Sigmoid colon (tissue), 4 donors: ENCODE results near the gene ATXN1.

Source experiments
- EP300 ChIP-seq, 4 donors: sonication (generic); formaldehyde crosslinking; IDR thresholded peaks; one replicate each; pipeline ENCODE4 v1.6.1; 2017; ENCODE audit warnings: antibody characterized with exemption in 4 of 4
- POLR2A ChIP-seq, 2 donors: fragments of 450-650 bp; IDR thresholded peaks; one replicate each; pipeline ENCODE4 v1.6.1; 2016; ENCODE audit warnings: antibody characterized with exemption in 2 of 2, mild to moderate bottlenecking in 2 of 2, moderate library complexity in 2 of 2
- POLR2AphosphoS5 ChIP-seq, 4 donors: sonication (generic); formaldehyde crosslinking; IDR thresholded peaks; one replicate each; pipeline ENCODE4 v1.6.1; 2017; ENCODE audit warnings: antibody characterized with exemption in 4 of 4
- TF ChIP-seq, protein P1 (sequence below), 4 experiments: fragments of 450-650 bp in 3 of 4; fragments of 200-600 bp in 1 of 4; IDR thresholded peaks; one replicate each; pipeline ENCODE4 v1.5.1; 2016 to 2019; ENCODE audit warnings: antibody characterized with exemption in 4 of 4, mild to moderate bottlenecking in 3 of 4, moderate library complexity in 2 of 4

- TF ChIP-seq, protein P1, sequence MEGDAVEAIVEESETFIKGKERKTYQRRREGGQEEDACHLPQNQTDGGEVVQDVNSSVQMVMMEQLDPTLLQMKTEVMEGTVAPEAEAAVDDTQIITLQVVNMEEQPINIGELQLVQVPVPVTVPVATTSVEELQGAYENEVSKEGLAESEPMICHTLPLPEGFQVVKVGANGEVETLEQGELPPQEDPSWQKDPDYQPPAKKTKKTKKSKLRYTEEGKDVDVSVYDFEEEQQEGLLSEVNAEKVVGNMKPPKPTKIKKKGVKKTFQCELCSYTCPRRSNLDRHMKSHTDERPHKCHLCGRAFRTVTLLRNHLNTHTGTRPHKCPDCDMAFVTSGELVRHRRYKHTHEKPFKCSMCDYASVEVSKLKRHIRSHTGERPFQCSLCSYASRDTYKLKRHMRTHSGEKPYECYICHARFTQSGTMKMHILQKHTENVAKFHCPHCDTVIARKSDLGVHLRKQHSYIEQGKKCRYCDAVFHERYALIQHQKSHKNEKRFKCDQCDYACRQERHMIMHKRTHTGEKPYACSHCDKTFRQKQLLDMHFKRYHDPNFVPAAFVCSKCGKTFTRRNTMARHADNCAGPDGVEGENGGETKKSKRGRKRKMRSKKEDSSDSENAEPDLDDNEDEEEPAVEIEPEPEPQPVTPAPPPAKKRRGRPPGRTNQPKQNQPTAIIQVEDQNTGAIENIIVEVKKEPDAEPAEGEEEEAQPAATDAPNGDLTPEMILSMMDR (IDR thresholded peaks at IDR 0.05) = peak; percentile 51 to 88 (median 72)
- TF ChIP-seq EP300 (IDR thresholded peaks at IDR 0.05) (no peak), POLR2AphosphoS5 (IDR thresholded peaks at IDR 0.05) (peak in 1 of 4 donors; percentile 16), POLR2A (IDR thresholded peaks at IDR 0.05) (no peak)
Measured at GRCh38 chr6:16762550-16763477, 1.6 kb upstream of the ATXN1 start.
